Right ventricle myocardium superior (tissue), 1 donor: ENCODE data around the gene TACR2. TPM values are rescaled to one million over a fixed set of nuclear protein-coding genes. Genes with fewer than 3 reads are reported as not detected.
A peak's percentile ranks its signal among the peaks of the same experiment; 100 is the strongest.

Experiments
- ATAC-seq: fragments of 200-7000 bp; cut with Tn5 transposase; one replicate; pipeline ENCODE4 v1.9.1; 2020; ENCODE audit warnings: mild to moderate bottlenecking; ENCODE audit not compliant: poor library complexity
- DNase-seq: peaks from one replicate; pipeline ENCODE4 v3.0.0-alpha.2; 2020
- intact Hi-C: fragments of 100-400 bp; cut with DNase I; formaldehyde crosslinking; loops from one replicate; pipeline ENCODE4 v1.11.2; 2022
- total RNA-seq: library from RNA; stranded (reverse); fragmentation: NEBNext Ultra II Directional; extraction: Animal tissue kit (Norgen Biotek cat#: 25700); gene quantifications from one replicate; pipeline ENCODE4 v1.2.1, GENCODE V29; 2021
- donor health status: DM: no; HTN: yes; CAD: no; lungs with severe emphysema.

TACR2 gene
- total RNA-seq, 1 donor from 2014 or later: 0.24 TPM

- intact Hi-C loops: no loop called here
- DNase-seq: no peak
- no peak for ATAC-seq
These were observed 28.2 kb downstream of the TACR2 start for GRCh38 chr10:69388488-69388887.

DNA sequence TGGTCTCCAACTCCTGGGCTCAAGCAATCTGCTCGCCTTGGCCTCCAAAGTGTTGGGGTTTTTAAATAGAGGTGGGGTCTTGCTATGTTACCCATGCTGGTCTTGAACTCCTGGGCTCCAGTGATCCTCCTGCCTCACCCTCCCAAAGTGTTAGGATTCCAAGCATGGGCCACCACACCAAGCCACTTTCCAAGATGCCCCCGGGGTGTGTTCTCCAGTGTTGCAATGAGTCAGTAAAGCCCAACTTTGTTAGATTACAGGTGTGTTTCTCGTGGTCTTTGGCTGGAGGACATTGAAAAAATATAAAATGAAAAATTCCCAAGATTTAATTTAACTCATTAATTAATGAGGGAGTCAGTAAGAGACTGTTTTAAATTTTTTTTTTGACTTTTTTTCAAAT is 29.2 kb downstream of the TACR2 start:
- intact Hi-C loops: no loop called here
- ATAC-seq: no peak
- DNase-seq: no peak

DNA sequence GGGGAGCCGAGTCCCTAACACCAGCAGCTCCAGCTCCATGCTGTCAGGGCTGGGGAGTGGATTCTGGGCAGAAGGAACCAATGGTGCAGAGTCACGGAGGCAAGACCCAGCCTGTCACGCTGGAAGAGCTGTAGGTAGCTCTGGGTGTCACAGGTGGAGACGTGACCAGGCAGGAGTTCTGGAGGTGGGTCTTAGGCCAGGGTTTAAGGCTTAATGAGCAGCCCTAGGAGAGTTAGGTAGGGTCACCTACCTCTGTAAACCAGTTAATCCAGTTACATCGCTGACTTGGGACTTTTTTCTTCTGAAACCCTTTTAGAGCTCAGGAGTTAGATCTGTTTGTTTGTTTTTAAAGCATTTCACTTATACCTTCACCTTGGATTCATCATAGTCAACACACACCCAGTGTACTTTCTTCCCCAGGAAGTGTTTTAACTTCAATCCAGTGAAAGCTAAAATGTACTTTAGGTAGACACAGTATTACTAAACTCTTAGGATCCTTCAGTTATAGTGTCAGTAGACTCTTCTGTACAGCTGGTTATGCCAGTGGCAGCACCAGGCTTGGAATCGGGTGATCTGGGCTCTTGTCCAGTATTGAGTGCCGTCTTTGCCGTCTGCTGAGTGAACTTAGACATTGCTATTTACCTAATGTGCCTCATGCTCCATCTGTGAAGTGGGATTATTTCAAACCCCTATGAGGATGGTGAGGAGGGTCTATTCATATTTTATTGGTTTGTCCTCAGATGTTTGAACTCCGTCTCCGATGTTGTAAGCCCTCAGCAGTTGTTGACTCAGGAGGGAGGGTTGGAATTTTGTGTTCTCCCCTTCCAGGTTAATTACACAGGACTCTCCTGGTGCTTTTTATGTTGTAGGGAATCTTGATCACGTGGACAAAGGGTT is 31.0 kb downstream of the TACR2 start:
- ATAC-seq (no peak), DNase-seq (no peak)
- intact Hi-C loops: no loop called here

- DNase-seq (no peak), ATAC-seq (no peak)
- intact Hi-C loops: no loop called here
These were observed 32.4 kb downstream of the TACR2 start for GRCh38 chr10:69384320-69384719.

- DNase-seq: peak; percentile 56
These were observed 33.2 kb downstream of the TACR2 start for GRCh38 chr10:69383558-69383957.

GRCh38 chr10:69382382-69383117 is 34.2 kb downstream of the TACR2 start:
- intact Hi-C loops: no loop called here
- no peak for ATAC-seq
- DNase-seq: no peak

More at GRCh38 chr10:69383558-69383957, 33.2 kb downstream of the TACR2 start:
- ATAC-seq: peak; percentile 77
- intact Hi-C loops: no loop called here

GRCh38 chr10:69379800-69380199 is 36.9 kb downstream of the TACR2 start:
- DNase-seq (no peak), ATAC-seq (no peak)
- intact Hi-C loops: no loop called here

- ATAC-seq: peak; percentile 10
- DNase-seq: no peak
- intact Hi-C loops: no loop called here
These were observed 38.8 kb downstream of the TACR2 start for GRCh38 chr10:69377933-69378332.

DNA sequence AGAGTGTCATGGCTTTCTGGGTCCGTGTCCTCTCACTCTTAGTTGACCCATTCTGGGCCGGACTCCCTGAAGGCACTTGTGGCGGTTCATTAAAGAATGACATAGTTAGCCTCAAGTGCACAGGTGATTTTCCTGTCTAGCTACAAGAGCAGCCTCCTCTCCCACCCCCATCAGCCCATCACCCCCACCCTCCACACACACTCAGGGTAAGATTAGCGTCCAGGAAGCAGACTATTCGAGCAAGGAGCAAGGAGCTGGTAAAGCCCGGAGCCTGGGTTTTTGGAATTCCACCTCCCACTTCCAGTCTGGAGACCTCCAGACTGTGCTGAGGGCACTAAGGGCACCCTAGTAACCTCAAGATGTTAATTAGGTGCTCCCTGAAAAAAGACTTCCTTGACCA is 39.5 kb downstream of the TACR2 start:
- intact Hi-C loops: no loop called here
- ATAC-seq (no peak), DNase-seq (no peak)

- intact Hi-C loops: no loop called here
- ATAC-seq (no peak), DNase-seq (no peak)
These were observed 40.1 kb downstream of the TACR2 start for GRCh38 chr10:69376662-69377061.

GRCh38 chr10:69375307-69376151 is 41.2 kb downstream of the TACR2 start:
- DNase-seq: peak; percentile 63
- intact Hi-C loops: no loop called here
- peak; percentile 89 for ATAC-seq

- DNase-seq (no peak), ATAC-seq (no peak)
- intact Hi-C loops: no loop called here
These were observed 41.8 kb downstream of the TACR2 start for GRCh38 chr10:69374931-69375306.

GRCh38 chr10:69374242-69374641 is 42.5 kb downstream of the TACR2 start:
- no peak for DNase-seq
- intact Hi-C loops: no loop called here
- no peak for ATAC-seq

DNA sequence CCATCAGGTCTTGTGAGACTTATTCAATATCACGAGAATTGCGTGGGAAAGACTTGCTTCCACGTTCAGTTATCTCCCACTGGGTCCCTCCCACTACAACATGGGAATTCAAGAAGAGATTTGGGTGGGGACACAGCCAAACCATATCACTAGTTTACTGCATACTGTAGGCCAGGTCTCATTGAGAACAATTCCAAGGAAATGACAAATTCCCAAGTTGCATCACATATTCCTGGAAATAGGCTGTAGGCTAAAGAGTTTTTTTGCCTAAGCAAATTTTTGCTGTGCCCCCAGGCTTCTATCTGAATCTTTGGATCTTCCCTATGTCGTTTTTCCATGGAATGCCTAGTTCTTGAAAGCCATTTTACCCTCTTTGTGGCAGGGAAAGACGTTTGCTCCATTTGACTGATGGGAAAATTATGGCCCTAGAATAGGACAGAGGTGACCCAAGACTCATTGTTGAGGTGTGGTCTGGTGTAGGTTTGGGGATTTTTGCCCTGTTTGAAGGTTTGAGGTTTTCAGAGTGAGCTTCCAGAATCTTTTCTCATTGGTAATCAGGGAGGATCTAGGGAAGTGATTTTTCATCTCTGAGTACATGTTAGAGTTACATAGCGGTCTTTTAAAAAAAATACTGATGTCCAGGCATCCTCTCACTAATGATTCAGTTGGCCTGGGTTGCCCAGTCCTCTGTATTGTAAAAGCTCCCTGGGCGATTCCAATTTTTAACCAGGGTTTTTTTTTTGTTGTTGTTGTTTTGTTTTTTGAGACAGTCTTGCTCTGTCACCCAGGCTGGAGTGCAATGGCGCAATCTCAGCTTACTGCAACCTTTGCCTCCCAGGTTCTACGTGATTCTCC is 44.4 kb downstream of the TACR2 start:
- intact Hi-C loops: no loop called here
- ATAC-seq: no peak
- no peak for DNase-seq

- no peak for DNase-seq
- ATAC-seq: no peak
- intact Hi-C loops: no loop called here
These were observed 49.2 kb downstream of the TACR2 start for GRCh38 chr10:69367469-69367868.

GRCh38 chr10:69366738-69367137 is 50.0 kb downstream of the TACR2 start:
- no peak for DNase-seq
- intact Hi-C loops: no loop called here
- no peak for ATAC-seq

GRCh38 chr10:69364232-69364940 is 52.3 kb downstream of the TACR2 start:
- DNase-seq (no peak), ATAC-seq (no peak)
- intact Hi-C loops: no loop called here

- DNase-seq (no peak), ATAC-seq (peak; percentile 12)
- intact Hi-C loops: no loop called here
These were observed 53.1 kb downstream of the TACR2 start for GRCh38 chr10:69363666-69364065.
